GM12801 (cell line): ENCODE results near the gene MPC1.

Source experiments
- TF ChIP-seq, protein P1 (sequence below): IDR thresholded peaks from one replicate; pipeline ENCODE4 v1.5.1; 2011; ENCODE audit warnings: control low read depth; ENCODE audit not compliant: insufficient read length; ENCODE audit errors: extremely low read depth

Gene MPC1

DNA sequence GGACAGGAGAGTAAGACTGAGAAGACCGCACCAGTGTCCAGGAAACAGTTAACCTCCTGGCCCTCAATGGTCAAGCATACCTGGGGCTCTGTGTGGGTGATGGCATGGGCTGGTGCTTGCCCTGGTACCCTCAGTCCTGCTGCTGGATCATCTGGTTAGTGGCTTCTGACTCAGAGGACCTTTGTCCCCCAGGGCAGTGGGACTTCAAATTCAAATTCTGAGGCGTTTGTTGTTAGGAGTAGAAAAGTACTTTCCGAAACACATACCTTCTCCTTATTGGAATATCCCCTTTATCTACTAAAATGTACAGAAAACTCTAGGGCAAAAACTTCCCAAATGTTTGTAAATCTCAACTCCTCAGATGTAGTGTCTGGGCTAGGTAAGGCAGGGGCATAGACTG lies 36.3 kb downstream of the MPC1 start:
- TF ChIP-seq, protein P1, sequence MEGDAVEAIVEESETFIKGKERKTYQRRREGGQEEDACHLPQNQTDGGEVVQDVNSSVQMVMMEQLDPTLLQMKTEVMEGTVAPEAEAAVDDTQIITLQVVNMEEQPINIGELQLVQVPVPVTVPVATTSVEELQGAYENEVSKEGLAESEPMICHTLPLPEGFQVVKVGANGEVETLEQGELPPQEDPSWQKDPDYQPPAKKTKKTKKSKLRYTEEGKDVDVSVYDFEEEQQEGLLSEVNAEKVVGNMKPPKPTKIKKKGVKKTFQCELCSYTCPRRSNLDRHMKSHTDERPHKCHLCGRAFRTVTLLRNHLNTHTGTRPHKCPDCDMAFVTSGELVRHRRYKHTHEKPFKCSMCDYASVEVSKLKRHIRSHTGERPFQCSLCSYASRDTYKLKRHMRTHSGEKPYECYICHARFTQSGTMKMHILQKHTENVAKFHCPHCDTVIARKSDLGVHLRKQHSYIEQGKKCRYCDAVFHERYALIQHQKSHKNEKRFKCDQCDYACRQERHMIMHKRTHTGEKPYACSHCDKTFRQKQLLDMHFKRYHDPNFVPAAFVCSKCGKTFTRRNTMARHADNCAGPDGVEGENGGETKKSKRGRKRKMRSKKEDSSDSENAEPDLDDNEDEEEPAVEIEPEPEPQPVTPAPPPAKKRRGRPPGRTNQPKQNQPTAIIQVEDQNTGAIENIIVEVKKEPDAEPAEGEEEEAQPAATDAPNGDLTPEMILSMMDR: no peak

DNA sequence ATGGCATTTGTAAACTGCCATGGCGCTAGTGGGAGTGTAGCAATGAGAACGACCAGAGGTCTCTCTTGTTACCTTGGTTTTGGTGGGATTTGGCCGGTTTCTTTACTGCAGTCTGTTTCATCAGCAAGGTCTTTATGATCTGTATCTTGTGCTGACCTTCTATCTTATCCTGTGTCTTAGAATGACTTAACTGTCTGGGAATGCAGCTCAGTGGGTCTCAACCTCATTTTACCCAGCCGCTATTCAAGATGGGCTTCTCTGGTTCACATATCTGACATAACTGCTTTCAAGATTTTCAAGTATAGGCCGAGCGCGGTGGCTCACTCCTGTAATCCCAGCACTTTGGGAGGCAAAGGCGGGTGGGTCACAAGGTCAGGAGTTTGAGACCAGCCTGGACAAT lies 38.5 kb downstream of the MPC1 start:
- TF ChIP-seq, protein P1: no peak

DNA sequence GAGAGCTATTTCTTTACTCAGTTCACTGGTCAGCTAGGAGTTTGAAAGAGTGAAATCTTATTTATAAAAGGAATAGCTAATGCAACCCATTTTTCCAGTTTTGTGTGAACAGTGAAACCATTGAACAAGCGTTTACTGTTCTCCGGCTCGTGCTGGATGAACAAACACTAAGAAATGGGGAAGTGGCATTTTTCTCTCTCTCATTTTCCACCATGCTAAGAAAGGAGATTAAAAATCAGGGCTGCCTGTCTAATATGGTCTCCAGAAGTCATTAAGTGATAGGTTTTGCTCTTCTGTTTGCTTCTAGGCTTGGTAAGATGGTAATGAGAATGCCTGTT lies 39.6 kb downstream of the MPC1 start:
- TF ChIP-seq, protein P1: no peak

DNA sequence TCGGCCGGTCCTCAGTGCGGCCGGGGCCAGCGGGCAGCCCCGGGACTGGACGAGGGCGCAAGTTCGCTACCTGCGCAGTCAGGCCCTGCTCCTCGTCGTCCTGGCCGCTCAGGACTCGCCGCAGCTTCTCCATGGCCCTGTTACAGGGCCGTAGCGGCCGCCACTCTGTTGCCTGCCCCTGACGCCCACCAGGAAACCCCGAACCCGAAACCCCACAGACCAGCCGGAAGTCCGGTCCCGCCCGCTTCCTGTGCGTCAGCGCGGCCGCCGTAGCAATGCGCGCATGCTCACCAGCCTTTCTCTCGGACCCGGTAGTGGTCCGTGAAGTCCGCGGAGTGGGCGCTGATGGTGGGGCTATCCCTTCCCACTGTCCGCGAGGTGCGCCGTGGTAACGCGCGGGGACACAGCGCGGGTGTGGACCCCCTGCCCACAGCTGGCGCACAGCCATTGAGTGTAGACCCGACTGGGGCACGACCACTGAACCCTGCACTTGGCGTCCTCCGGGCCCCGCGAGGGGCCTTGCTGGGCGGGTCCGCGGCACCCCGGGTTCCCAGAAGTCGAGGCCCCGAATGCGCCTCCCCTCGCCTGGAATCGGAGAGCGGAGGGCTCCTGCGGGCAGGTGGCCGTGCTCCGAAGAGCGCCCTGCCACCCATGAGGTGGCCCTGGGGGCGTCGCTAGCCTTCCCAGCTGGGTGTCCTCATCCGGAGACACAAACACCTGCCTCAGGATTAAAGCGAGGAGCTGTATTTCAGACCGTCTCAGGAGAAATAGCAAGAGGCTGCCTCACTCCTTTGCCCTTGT lies 40.2 kb downstream of the MPC1 start, which contains the start of gene SFT2D1:
Gene SFT2D1 (minus strand): TSS at position 197 of the 801 bp plus-strand sequence. CDS start 64 bp downstream, at position 133.
- TF ChIP-seq, protein P1: no peak

DNA sequence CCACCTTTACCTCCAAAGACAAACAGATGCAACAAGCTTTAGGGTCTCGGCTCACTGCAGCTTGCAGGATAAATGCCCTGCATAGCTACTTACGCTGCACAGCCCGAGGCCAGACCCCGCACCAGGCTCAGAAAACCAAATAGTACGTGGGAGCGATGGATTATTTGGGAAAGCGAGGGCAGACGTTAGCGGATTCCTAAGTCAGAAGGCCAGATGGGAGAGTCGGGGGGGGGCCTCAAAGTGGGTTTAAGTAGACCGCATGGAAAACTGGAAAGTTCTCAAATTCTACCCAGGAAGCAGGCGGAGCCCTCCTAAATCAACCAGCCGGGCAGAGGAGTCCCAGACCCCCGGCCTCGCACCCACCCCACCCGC lies 40.8 kb downstream of the MPC1 start:
- TF ChIP-seq, protein P1: no peak

DNA sequence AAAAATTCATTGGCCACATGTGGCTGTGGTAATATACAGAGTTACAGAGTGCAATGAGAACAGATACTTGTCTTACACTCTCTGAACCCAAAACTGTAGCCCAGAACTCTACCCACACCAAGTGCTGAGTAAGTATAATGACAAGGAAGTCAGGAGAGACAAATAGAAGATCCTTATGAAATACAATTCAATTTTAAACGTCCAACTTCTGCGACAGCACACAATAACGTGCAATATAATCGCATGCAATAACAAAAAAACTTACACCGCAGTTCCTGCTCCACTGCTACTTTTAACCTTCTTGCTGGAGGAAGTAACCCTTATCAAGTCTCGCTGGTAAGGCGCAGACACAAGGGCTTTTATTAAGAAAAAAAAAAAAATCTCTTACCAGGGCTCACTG lies 41.3 kb downstream of the MPC1 start:
- TF ChIP-seq, protein P1: no peak

DNA sequence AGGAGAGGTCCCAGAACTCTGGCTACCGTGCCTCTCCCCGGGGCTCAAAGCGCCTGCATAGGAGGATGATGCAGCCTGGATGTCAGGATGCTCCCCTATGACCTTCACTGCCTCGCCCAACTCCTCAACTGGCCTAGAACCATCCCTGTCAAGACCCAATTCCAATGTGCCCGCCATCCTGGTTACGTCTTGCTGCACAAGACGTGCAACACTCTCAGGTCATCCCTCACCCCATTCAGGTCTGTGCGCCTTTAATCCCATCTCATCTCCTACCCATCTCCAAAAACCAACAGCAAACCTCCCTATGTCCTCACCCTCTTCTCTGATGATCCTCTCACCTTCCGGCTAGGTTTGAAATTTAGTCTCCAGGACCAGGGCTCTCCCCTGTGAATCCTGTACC lies 43.9 kb downstream of the MPC1 start:
- TF ChIP-seq, protein P1: no peak
